Liver (tissue), 3 donors: ENCODE results near the gene PGLYRP3.

Experiments
- ATF3 ChIP-seq: IDR thresholded peaks from 2 replicates; pipeline ENCODE4 v1.6.1; 2016; ENCODE audit warnings: antibody characterized with exemption
- CTCF ChIP-seq: fragments of 150-350 bp; IDR thresholded peaks from 2 replicates; pipeline ENCODE4 v1.5.1; 2017; ENCODE audit warnings: improper control_type of control experiment, low read depth, low read length; ENCODE audit not compliant: missing input control
- EGR1 ChIP-seq, 2 donors: IDR thresholded peaks; 2 replicates each; pipeline ENCODE4 v1.6.1; 2016 to 2018; ENCODE audit warnings: antibody characterized with exemption in 2 of 2, low read depth in 2 of 2
- FOXA2 ChIP-seq: IDR thresholded peaks from 2 replicates; pipeline ENCODE4 v1.6.1; 2016; ENCODE audit warnings: antibody characterized with exemption
- JUND ChIP-seq, 2 donors: IDR thresholded peaks; 2 replicates each; pipeline ENCODE4 v1.6.1; 2016; ENCODE audit warnings: antibody characterized with exemption in 2 of 2
- RAD21 ChIP-seq, 2 donors: IDR thresholded peaks; 2 replicates each; pipeline ENCODE4 v1.6.1; 2016; ENCODE audit warnings: antibody characterized with exemption in 2 of 2, mild to moderate bottlenecking in 2 of 2
- SP1 ChIP-seq: IDR thresholded peaks from 2 replicates; pipeline ENCODE4 v1.6.1; 2018; ENCODE audit warnings: antibody characterized with exemption, mild to moderate bottlenecking
- YY1 ChIP-seq: IDR thresholded peaks from 2 replicates; pipeline ENCODE4 v1.6.1; 2016; ENCODE audit warnings: antibody characterized with exemption, mild to moderate bottlenecking
- TF ChIP-seq, protein P1 (sequence below): IDR thresholded peaks from 2 replicates; pipeline ENCODE4 v1.6.1; 2016; ENCODE audit warnings: antibody characterized with exemption, mild to moderate bottlenecking
- donor health status: healthy.
- donor health status: healthy.

- TF ChIP-seq FOXA2 (no peak), CTCF (no peak), EGR1 (IDR thresholded peaks at IDR 0.05; ENCODE audit: low read depth in 2 of 2) (no peak), YY1 (no peak), SP1 (no peak), RAD21 (IDR thresholded peaks at IDR 0.05) (no peak), JUND (IDR thresholded peaks at IDR 0.05) (no peak), ATF3 (no peak)
- TF ChIP-seq, protein P1, sequence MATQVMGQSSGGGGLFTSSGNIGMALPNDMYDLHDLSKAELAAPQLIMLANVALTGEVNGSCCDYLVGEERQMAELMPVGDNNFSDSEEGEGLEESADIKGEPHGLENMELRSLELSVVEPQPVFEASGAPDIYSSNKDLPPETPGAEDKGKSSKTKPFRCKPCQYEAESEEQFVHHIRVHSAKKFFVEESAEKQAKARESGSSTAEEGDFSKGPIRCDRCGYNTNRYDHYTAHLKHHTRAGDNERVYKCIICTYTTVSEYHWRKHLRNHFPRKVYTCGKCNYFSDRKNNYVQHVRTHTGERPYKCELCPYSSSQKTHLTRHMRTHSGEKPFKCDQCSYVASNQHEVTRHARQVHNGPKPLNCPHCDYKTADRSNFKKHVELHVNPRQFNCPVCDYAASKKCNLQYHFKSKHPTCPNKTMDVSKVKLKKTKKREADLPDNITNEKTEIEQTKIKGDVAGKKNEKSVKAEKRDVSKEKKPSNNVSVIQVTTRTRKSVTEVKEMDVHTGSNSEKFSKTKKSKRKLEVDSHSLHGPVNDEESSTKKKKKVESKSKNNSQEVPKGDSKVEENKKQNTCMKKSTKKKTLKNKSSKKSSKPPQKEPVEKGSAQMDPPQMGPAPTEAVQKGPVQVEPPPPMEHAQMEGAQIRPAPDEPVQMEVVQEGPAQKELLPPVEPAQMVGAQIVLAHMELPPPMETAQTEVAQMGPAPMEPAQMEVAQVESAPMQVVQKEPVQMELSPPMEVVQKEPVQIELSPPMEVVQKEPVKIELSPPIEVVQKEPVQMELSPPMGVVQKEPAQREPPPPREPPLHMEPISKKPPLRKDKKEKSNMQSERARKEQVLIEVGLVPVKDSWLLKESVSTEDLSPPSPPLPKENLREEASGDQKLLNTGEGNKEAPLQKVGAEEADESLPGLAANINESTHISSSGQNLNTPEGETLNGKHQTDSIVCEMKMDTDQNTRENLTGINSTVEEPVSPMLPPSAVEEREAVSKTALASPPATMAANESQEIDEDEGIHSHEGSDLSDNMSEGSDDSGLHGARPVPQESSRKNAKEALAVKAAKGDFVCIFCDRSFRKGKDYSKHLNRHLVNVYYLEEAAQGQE, result no peak
Observed at GRCh38 chr1:153262462-153263157, 50.1 kb downstream of the PGLYRP3 start.
